GM21786 (cell line): ENCODE data around the gene SLC5A7.

Experiments used
- ATAC-seq: cut with Tn5 transposase; IDR thresholded peaks from one replicate; pipeline ENCODE4 v1.9.1; 2021; ENCODE audit not compliant: unreplicated experiment

The SLC5A7 gene

DNA sequence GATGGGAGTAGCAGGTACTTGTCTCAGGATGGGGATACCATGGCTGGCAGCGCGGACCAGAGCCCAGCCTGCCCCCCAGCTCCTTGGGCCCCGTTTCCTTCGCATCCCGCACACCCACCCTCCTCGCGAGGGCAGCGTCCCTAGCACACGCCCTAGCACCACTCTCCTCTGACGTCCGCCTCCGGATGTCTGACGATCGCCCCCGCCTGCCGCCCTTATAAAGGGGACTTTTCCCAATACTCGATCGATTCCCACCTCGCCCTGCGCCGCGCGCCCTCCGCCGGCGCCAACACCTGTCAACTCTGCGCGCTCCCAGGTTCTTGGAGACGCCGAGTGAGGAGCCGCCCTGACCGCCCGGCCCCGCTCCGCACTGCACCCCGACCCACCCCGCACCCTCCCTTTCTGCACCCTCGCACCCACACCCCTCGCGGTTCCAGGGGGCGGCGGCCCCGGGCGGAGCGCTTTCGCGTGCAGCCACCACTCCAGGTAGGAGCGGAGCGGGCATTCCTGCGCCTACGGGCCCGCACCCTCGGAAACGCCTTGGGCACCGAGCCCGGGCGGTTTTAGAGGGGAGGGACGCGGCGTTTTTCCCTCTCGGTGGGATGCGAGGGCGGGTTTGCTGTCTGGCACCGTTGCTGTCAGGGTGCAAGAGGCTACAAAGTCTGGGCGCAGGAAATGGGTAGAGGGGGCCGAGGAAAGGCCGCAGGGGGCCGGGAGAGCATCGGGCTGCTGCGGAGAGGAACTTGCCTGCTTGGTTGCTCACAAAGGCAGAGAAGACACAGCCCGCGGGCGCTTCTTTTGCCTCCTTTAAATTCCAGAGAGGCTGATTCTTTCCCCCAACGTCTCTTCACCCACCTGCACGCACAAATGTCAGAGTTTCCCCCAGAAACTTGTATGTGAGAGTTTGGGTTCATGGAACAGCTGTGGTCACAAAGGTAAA lies at the start of gene SLC5A7:
Gene SLC5A7, plus strand, starts transcription at position 247 of the 940 bp plus-strand sequence. CDS start 1,632 bp downstream, outside the sequence.
- ATAC-seq = no peak

DNA sequence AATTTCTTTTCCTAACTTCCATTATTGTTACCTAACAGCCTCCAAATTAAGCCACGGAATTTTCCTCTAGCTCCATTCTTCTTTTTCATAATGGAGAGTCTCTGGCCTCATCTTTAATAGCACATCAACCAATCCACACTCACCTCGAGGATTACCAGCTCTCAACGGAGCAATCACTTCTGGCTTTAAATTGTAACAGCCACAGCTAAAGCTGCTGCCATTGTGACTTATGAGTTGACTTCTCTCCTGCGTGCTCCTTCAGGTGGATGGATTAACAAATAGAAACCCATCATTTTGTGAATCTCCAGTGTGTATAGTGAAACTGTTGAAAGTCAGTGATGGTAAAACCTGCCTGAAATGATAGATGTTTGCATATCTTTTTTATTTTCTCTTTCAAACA lies 24.9 kb upstream of the SLC5A7 start:
- ATAC-seq = no peak

DNA sequence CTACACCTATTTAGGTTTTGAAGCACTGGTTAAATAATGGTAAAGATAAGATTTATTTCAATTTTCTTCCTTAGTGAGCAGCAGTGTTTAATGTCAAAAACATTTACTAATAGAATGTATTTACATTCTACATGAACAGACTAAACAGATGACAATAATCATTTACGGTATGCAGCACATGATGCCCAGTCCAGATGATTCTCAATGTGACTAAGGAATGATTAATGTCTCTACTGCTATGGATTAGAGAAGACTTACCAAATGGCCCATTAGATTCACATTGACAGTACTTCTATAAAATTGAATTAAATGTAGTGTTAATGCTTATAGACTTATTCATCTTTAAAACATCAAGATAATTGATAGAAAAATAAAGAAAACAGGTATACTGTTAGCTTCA lies 22.1 kb upstream of the SLC5A7 start:
- no peak for ATAC-seq

DNA sequence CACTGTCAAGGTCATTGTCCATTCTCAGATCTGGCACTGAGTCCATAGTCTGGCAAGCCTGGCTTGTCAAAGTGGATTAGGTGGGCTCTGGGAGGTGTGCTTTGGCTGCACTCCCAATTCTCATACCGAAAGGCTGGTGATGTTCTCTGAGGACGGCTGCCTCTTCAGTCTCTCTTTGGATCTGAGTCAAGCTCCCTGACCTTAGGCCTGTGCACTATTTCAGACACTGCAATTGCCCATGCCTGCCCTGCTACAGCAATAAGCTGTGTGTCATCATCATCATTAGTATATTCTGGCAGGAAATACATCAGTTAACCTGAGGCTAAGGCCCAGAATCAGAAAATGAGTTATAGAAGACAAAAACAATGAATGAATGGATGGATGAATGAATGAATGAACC lies 1.6 kb upstream of the SLC5A7 start:
- no peak for ATAC-seq

DNA sequence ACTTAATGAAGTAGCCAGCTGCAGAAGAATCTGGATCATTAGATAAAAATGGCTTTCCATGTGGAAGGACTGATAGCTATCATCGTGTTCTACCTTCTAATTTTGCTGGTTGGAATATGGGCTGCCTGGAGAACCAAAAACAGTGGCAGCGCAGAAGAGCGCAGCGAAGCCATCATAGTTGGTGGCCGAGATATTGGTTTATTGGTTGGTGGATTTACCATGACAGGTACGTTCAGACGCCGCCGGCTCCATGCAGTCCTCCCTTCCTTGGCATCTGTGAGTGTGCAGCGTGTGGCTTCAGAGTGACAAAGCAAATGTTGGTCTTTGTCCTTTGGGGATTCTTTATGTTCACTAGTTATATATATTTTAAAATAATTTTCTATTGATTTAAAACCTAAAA lies 1.8 kb downstream of the SLC5A7 start:
- ATAC-seq = no peak

DNA sequence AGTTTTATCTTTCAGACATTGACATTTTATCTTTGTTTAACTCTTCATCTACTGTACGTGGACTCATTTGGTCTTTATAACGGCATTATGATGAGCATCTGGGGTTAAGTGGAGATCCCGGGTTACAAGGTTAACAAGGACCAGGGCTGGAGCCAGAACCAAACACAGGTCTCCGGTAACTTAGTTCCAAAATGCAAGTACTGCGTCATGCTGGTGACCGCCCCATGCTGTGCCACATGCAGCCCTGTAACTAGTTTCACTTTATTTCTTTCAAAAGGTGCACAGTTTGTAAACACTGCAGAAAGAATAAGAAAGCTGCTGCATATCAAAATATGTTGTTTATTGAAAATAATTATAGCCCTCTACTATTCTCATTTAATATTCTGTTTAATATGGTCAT lies 3.1 kb downstream of the SLC5A7 start:
- ATAC-seq = no peak

DNA sequence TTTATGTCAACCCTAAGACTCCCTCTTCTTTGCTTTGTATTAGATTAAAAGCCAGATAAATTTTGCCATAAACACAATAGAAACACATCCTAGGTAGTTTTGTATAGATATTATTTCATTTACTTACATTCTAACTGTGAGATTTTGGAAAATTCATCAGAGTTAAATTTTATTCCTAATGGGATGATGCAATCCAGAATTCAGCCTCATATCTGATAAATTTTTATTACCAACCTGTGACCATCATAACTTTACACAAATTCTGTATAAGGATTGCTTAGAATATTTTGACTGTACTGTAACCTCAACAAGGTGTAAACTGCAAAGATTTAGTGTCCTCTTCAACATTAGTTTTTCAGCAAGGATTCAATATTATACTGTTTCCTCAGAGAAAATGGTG lies 4.4 kb downstream of the SLC5A7 start:
- ATAC-seq = no peak

DNA sequence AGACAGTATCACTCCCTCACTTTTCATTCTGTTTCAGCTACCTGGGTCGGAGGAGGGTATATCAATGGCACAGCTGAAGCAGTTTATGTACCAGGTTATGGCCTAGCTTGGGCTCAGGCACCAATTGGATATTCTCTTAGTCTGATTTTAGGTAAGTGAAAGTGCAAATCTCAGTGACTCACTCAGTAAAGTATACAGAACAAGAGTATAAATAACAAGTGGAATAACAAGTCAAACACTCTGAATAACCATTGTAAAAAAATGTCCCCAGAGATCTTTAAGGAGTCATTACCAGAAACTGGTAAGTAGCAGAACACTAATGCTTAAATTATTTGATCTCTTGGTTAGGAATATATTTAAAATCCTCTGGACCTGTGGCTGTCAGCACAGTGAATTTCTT lies 5.7 kb downstream of the SLC5A7 start:
- ATAC-seq = no peak

DNA sequence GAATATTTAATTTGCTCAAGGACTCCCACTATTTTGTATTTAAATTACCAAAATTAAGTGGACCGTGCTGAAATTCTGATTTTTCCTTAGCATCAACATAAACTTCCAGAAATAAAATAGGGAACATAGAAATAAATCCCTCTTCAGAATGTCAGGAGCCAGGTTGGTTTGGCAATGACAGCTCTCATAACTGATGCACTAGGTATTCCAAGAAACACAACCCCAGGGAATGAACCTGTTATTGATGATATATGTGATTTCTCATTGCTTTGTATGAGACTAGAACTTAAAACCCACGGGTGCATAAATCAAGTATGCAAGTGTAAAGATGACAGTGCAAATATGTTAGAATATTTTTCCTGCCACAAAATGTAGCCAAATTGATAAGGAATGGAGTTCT lies 12.8 kb downstream of the SLC5A7 start:
- ATAC-seq = no peak

DNA sequence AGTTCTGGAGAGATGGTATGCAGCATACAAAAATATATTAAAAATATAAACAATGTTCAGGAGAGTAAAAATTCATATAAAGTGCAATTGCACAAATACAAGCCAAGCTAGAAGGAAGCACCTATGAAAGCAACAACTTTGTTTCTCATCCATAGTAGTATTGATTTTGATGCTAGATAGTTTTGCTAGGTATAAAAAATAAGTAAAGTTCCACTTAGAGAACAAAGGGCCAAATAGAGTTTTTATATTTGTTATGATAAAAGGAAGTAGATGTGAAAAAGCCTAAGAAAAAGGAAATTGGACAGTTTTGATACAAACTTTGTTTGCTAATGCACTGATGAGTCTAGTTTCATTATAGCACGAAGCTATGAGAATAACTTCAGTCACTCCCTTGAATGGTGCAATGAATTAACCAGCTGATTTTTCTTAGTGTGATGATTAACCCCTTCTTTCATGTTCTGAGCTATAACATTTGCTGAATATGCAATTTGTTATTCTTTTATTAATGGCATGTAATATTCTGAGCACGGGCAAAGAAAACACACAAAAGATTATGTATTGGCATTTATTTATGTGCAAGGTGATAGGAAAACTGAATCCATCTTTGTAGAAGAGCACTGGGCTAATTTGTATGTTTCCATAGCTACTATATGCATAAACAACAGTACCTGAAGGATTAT lies 24.7 kb downstream of the SLC5A7 start:
- no peak for ATAC-seq

DNA sequence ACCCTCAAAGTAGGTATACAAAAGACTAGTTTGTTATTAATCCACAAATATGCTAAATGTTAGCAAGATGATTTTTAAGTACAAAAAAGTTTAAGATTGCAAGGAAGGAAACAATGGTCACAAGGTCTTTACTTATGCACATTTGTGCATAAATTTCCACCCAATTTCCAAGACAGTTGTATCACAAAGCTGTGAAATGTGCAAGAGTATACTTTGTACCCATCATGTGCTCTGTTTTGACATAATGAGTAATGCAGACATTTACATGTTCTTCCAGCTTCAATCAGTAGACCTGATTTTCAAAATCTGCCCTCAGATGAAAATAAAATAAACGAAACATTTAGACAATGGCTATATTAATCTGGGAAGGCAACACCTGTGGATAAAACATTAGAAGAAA lies 27.0 kb downstream of the SLC5A7 start:
- no peak for ATAC-seq

DNA sequence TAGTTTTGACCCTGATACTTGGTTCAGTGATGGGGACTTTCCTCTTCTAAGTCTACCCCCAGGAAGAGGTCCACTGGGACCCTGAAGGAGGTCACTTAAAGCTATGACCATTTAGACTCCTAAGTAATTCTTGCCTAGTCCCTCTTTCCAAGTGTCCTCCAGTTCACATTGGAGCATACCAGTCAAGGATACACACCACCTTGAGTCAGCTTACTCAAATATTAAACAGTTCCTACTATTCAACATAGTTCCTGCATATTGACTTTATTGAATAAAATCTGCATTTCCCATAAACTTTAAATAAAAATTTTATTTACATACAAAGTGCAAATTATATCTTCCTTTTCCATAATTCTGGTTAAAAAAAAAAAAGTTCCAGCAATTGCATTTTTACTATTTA lies 36.3 kb downstream of the SLC5A7 start:
- ATAC-seq = no peak

DNA sequence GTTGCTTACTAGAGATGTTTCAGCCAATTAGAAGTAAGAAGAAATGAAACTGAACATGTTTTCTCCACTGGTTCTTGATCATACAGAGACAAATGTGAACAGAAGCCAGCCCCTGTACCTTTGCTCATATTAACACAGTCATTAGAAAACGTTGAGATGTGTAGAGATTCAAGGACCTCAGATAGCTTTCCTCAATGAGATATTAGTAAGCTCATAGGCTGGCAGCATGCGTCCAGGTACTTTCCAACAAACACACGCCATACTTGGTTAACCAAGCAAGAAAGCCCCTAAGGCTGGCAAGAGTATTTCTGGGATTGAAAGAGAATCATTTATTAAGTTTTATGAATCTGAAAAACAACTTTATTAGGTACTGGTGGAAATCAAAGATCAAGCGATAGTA lies 37.5 kb downstream of the SLC5A7 start:
- no peak for ATAC-seq

DNA sequence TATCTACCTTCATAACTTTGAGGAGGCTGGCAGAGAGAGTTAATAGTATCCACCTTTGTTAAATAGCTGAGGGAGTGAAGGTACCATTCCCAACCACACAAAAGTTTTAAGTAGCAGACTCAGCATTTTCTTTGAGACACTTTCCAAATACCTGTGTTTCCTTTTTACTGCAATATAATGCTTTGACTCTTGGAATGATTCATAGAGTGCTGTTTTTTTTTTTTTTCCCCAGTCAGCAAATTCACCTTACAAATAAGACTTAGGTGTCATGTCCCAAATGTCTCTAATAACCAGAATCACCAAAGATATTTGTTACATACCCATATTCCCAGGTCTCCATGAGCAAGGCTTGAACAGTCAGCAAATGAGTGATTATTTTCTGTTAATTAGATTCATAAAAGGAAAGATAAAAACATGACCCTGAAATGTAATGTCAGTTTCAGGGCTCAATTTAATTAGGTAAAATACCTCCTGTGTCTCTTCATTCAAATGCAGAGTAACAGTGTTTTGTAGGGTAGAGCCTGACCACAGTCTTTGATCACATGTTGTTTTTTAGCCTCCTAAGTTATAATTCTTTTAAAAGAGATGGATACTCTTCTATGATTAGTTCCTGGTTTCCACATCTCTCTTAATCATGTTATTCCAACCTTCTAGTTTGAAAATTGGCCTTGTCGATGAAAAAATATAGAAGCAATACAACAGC lies 39.9 kb downstream of the SLC5A7 start:
- ATAC-seq = no peak

DNA sequence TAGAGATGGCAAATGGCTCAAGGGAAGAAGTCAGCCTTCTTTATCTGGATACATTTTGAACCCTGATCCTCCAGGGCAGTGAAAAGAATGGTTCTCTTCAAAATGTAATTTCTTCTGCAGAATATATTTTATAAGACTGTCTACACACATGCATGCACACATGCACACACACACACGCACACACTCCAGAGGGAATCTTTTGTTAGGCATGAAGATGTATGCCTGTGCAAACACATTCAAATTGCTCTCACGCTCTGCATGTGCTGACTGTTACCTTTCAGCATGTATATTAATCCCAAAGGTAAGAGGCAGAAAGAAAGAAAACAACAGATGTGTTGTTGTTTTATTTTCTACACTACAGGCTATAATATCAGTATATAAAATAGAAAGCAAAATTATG lies 43.2 kb downstream of the SLC5A7 start:
- no peak for ATAC-seq

DNA sequence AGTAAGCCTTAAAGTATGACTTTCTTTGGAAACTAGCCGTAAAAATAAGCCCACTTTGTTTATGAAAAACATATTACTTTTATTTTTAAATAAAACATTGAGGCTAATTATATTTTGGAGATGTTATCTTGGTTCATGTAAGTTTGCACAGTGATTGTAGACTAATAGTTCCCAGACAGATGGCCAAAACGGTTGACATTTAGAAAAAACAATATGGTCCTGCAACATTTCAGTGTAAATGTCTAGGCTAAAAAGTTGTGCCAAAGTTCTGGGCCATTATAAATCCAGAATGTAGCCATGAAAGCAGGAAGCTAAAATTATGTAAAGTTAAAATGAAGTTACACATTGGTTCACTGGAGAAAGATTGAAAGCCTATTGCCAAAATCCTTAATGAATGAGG lies 43.6 kb downstream of the SLC5A7 start:
- ATAC-seq = no peak

DNA sequence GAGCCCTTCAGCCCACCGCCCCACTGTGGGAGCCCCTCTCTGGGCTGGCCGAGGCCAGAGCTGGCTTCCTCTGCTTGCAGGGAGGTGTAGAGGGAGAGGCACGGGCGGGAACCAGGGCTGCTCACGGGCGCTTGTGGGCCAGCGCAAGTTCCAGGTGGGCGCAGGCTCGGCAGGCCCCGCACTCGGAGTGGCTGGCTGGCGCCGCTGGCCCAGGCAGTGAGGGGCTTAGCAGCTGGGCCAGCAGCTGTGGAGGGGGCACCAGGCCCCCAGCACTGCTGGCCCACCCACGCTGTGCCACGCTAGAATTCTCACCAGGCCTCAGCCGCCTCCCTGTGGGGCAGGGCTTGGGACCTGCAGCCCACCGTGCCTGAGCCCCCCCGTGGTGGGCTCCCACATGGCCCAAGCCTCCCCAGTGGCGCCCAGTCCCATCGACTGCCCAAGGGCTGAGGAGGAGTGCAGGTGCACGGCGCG lies 45.2 kb downstream of the SLC5A7 start:
- ATAC-seq = no peak

DNA sequence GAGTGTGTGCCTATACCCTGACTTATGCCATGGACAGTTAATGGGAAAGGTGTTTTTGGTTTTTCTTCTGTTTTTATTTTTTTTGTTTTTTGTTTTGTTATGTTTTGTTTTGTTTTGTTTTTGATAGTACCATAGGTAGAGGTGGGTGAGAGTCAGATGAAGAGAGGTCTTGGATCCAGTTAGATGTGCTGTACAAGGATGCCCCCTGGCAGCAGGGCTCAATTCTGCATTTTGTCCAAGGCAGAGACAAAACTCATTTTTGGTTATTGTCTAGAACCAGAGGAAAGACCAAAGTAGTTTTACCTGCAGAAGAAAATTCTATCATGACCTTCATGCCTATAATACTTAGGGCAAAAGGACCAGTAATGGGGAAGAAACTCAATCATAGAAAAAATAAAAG lies 48.5 kb downstream of the SLC5A7 start:
- ATAC-seq = no peak

DNA sequence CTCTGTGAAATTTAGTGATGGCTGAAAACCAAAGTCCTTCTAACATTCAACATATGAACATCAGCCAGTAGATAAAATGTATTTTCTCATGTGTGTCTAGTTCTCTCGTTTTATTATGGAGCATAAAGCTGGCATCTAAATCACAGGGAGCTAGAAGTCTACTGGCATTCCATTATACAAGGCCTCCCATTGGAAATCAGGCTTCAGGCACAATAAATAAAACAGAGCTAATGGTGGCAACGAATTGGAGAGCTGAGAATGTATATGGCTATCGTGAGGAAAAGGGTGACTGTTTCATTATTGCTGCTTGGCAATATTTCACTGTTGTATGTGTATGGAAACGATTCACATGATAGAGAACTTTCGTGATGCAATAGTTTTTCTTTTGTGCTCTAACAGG lies 62.4 kb downstream of the SLC5A7 start:
- no peak for ATAC-seq

DNA sequence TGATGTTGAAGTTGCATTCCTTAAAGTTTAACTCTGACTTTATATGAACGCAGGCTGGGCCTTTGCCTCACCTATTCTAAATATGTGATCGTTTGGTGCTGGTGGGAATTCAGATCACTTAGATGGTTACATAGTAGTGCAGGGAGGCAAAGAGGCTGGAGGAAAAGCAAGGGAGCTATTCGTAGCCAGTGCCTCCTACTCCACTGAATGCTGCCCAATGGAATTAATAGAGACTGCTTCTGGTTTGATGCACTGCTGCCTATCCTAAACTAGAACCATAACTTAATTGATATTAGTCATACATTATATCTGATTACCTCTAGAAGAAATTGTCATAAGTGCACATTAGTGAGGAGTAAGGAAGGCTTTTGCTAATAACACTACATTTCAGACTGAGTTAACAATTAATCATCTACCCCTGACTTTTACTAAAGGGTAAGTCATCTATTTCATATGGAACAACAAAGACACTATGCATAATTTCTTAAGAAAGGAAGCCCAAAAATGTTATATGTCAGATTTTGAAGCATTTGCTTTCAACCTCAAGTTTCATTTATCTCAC lies 72.3 kb downstream of the SLC5A7 start:
- ATAC-seq = no peak

DNA sequence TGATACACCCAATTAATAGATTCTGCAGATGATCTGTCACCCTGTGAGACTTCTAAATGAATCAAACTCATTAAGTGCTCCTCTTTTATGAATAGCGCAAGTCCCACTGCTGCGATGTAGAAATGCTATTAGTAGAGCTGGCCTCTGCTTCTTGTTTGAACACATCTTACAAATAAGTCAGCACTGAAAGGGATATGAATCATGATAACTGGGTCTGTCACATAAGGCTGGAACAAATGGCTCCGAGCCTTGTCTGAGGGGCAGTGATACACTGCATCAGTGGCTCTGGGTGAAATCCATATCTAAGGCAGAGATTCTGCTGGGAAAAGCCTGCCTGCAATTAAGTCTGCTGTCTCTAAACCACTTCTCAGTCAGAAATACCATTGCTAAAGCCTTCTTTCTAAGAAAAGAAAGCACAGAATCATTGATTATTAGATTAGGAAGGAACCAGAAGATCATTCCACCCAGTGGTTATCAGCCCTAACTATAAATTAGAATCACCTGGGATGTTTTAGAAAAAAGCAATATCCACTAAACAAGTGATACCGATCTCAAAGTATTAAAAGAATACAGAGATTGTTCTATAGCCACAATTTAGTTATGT lies 75.2 kb downstream of the SLC5A7 start:
- no peak for ATAC-seq
